HCT116 (cell line): ENCODE results near the gene A2ML1. TPM values are rescaled to one million over a fixed set of nuclear protein-coding genes. Genes with fewer than 3 reads are reported as not detected.

Experiments used
- ATAC-seq: fragments of 200-7000 bp; cut with Tn5 transposase; 2 replicates; pipeline ENCODE4 v1.9.1; 2020; ENCODE audit warnings: mild to moderate bottlenecking, moderate library complexity
- BruUV-seq: library from RNA; stranded (reverse); fragments of 400-500 nt; replicated peaks from 2 replicates; lab custom pipeline; 2021; lab: Mats Ljungman, UMichigan
- CTCF ChIA-PET: fragments of 300-600 bp; sonication (Branson Sonifier 250); formaldehyde crosslinking; loops from one replicate; lab custom pipeline; 2021; ENCODE audit warnings: antibody characterized with exemption; lab: Charles Lee
- POLR2A ChIA-PET: fragments of 300-600, 350-600 bp; sonication (Branson Sonifier 250); formaldehyde crosslinking; loops from one replicate; lab custom pipeline; 2021; ENCODE audit warnings: antibody characterized with exemption; lab: Charles Lee
- RAD21 ChIA-PET, 2 experiments: fragments of 300-600 bp; sonication (Branson Sonifier 250); formaldehyde crosslinking; loops; one replicate each; lab custom pipeline; 2023; ENCODE audit warnings: low total read pairs in 2 of 2; ENCODE audit not compliant: uncharacterized antibody in 2 of 2, unreplicated experiment in 2 of 2, low non-redundant PET in 1 of 2; lab: Charles Lee
- DNase-seq: peaks from one replicate; pipeline ENCODE4 v3.0.0-alpha.2; 2010; ENCODE audit warnings: low read depth, low spot score
- H2AFZ ChIP-seq: fragments of 200-600 bp; shearing (Covaris generic), sonication (generic); 2 replicates; pipeline ENCODE4 v1.6.1; 2017; ENCODE audit warnings: low read depth, mixed run types, mixed read lengths, antibody characterized with exemption, low read length; ENCODE audit not compliant: poor library complexity, severe bottlenecking
- H3K27ac ChIP-seq: 2 replicates; pipeline ENCODE4 v1.5.1; 2012; ENCODE audit warnings: low read depth, low read length
- H3K27me3 ChIP-seq: fragments of 200-600 bp; sonication (generic); 2 replicates; pipeline ENCODE4 v1.6.1; 2016; ENCODE audit warnings: mixed run types, low read length, mixed read lengths; ENCODE audit not compliant: insufficient read depth
- H3K36me3 ChIP-seq, 2 experiments: fragments of 200-500 bp in 1 of 2; fragments of 200-600 bp in 1 of 2; sonication (Bioruptor generic) in 1 of 2; sonication (generic) in 1 of 2; 2 replicates each; pipeline versions ENCODE4 v1.5.1 to v1.6.1; 2014 to 2016; ENCODE audit warnings: low read length in 2 of 2, inconsistent platforms in 1 of 2, mixed read lengths in 1 of 2, mixed run types in 1 of 2; ENCODE audit not compliant: insufficient read depth in 2 of 2, control insufficient read depth in 1 of 2
- H3K4me1 ChIP-seq, 2 experiments: fragments of 200-600 bp in 1 of 2; sonication (generic) in 1 of 2; 2 replicates each; pipeline versions ENCODE4 v1.5.1 to v1.6.1; 2012 to 2017; ENCODE audit warnings: low read length in 2 of 2, inconsistent platforms in 1 of 2, mild to moderate bottlenecking in 1 of 2, mixed read lengths in 1 of 2, mixed run types in 1 of 2, moderate library complexity in 1 of 2; ENCODE audit not compliant: insufficient read depth in 2 of 2, control insufficient read depth in 1 of 2
- H3K4me2 ChIP-seq: fragments of 200-600 bp; sonication (generic); 2 replicates; pipeline ENCODE4 v1.6.1; 2017; ENCODE audit warnings: mixed run types, low read length, mixed read lengths
- H3K4me3 ChIP-seq, 2 experiments: fragments of 200-600 bp in 1 of 2; sonication (generic) in 1 of 2; replicated peaks in 1 of 2; 2 replicates each; pipeline ENCODE4 v1.5.1; 2011 to 2016; ENCODE audit warnings: low read length in 2 of 2, control low read depth in 1 of 2, low read depth in 1 of 2, mild to moderate bottlenecking in 1 of 2, mixed read lengths in 1 of 2, mixed run types in 1 of 2
- H3K79me2 ChIP-seq: fragments of 200-600 bp; sonication (generic); 2 replicates; pipeline ENCODE4 v1.6.1; 2017; ENCODE audit warnings: mild to moderate bottlenecking, mixed run types, low read length, moderate library complexity, mixed read lengths; ENCODE audit not compliant: insufficient read depth
- H3K9ac ChIP-seq: fragments of 200-600 bp; sonication (generic); 2 replicates; pipeline ENCODE4 v1.6.1; 2016; ENCODE audit warnings: low read length, mixed read lengths
- H3K9me2 ChIP-seq: fragments of 200-600 bp; sonication (generic), shearing (Covaris generic); 2 replicates; pipeline ENCODE4 v1.6.1; 2017; ENCODE audit warnings: mixed run types, mild to moderate bottlenecking, moderate library complexity; ENCODE audit not compliant: insufficient read depth
- H3K9me3 ChIP-seq, 2 experiments: fragments of 200-500 bp in 1 of 2; fragments of 200-600 bp in 1 of 2; sonication (Bioruptor generic) in 1 of 2; sonication (generic) in 1 of 2; 2 replicates each; pipeline ENCODE4 v1.6.1; 2014 to 2017; ENCODE audit warnings: low read length in 2 of 2, mixed read lengths in 2 of 2, inconsistent platforms in 1 of 2, low read depth in 1 of 2, mild to moderate bottlenecking in 1 of 2, mixed run types in 1 of 2, moderate library complexity in 1 of 2; ENCODE audit not compliant: control insufficient read depth in 1 of 2, insufficient read depth in 1 of 2
- H4K20me1 ChIP-seq: fragments of 200-600 bp; sonication (generic), shearing (Covaris generic); 2 replicates; pipeline ENCODE4 v1.6.1; 2017; ENCODE audit warnings: mixed run types, mild to moderate bottlenecking, moderate library complexity; ENCODE audit not compliant: insufficient read depth
- ATF3 ChIP-seq: IDR thresholded peaks from 2 replicates; pipeline ENCODE4 v1.6.1; 2012
- CBX3 ChIP-seq: IDR thresholded peaks from 2 replicates; pipeline ENCODE4 v1.6.1; 2012; ENCODE audit warnings: low read depth
- CEBPB ChIP-seq: IDR thresholded peaks from 2 replicates; pipeline ENCODE4 v1.6.1; 2012; ENCODE audit warnings: low read depth
- EGR1 ChIP-seq: IDR thresholded peaks from 2 replicates; pipeline ENCODE4 v1.6.1; 2012; ENCODE audit warnings: low read depth
- ELF1 ChIP-seq: IDR thresholded peaks from 2 replicates; pipeline ENCODE4 v1.6.1; 2012; ENCODE audit warnings: low read depth, borderline replicate concordance
- EZH2phosphoT487 ChIP-seq: fragments of 200-600 bp; IDR thresholded peaks from 2 replicates; pipeline ENCODE4 v1.6.1; 2018; ENCODE audit warnings: antibody characterized with exemption, borderline replicate concordance
- FOSL1 ChIP-seq: IDR thresholded peaks from 2 replicates; pipeline ENCODE4 v1.6.1; 2012; ENCODE audit warnings: low read depth
- MAX ChIP-seq: IDR thresholded peaks from 2 replicates; pipeline ENCODE4 v1.6.1; 2012
- POLR2A ChIP-seq: IDR thresholded peaks from 2 replicates; pipeline ENCODE4 v1.7.0; 2011; ENCODE audit warnings: borderline replicate concordance; ENCODE audit not compliant: insufficient read depth, insufficient read length; ENCODE audit errors: extremely low read depth
- POLR2AphosphoS5 ChIP-seq: IDR thresholded peaks from 2 replicates; pipeline ENCODE4 v1.6.1; 2011; ENCODE audit warnings: mild to moderate bottlenecking, low read depth, low read length, moderate library complexity
- RAD21 ChIP-seq: IDR thresholded peaks from 2 replicates; pipeline ENCODE4 v1.6.1; 2012; ENCODE audit warnings: low read depth, mild to moderate bottlenecking
- REST ChIP-seq: IDR thresholded peaks from 2 replicates; pipeline ENCODE4 v1.6.1; 2012; ENCODE audit warnings: low read depth
- SP1 ChIP-seq: IDR thresholded peaks from 2 replicates; pipeline ENCODE4 v1.6.1; 2012; ENCODE audit warnings: low read depth
- SRF ChIP-seq: IDR thresholded peaks from 2 replicates; pipeline ENCODE4 v1.6.1; 2012; ENCODE audit warnings: low read depth
- TCF7L2 ChIP-seq: IDR thresholded peaks from 2 replicates; pipeline ENCODE4 v1.7.0; 2011; ENCODE audit warnings: borderline replicate concordance, inconsistent platforms; ENCODE audit not compliant: insufficient read depth, insufficient read length; ENCODE audit errors: extremely low read depth
- YY1 ChIP-seq: IDR thresholded peaks from 2 replicates; pipeline ENCODE4 v1.6.1; 2011; ENCODE audit warnings: low read length, low read depth, moderate library complexity, mild to moderate bottlenecking; ENCODE audit not compliant: insufficient replicate concordance; ENCODE audit errors: extremely low read depth
- ZBTB33 ChIP-seq: IDR thresholded peaks from 2 replicates; pipeline ENCODE4 v1.6.1; 2011; ENCODE audit warnings: mild to moderate bottlenecking, low read length, moderate library complexity; ENCODE audit not compliant: insufficient replicate concordance; ENCODE audit errors: extremely low read depth
- ZFX ChIP-seq: fragments of 450-650 bp; IDR thresholded peaks from 2 replicates; pipeline ENCODE4 v1.6.1; 2017
- ZNF274 ChIP-seq: fragments of 200-500 bp; sonication (Bioruptor generic); IDR thresholded peaks from 2 replicates; pipeline ENCODE4 v1.6.1; 2014; ENCODE audit warnings: mild to moderate bottlenecking, low read depth, low read length, inconsistent platforms
- intact Hi-C: fragments of 100-400 bp; cut with micrococcal nuclease; formaldehyde crosslinking; loops from 2 replicates; pipeline ENCODE4 v1.10.0; 2022
- total RNA-seq: library from RNA; stranded (reverse); gene quantifications from one replicate; pipeline ENCODE4 v1.2.1, GENCODE V29; 2021; ENCODE audit not compliant: unreplicated experiment

A2ML1 gene
- total RNA-seq, 1 experiment from 2014 or later = not detected

GRCh38 chr12:8866429-8866828, 44.0 kb downstream of the A2ML1 start:
- DNase-seq (no peak), ATAC-seq (no peak)
- intact Hi-C loops = no loop called here
- H3K27ac ChIP-seq = no peak overlapping the region
- no peaks in the 10 kb centered on the region for H3K9me2 ChIP-seq
- ChIA-PET CTCF (no interaction called here), RAD21 (no interaction called here), POLR2A (no interaction called here)
- no peak overlapping the region for H3K4me2 ChIP-seq
- no peaks in the 10 kb centered on the region for H3K4me1 ChIP-seq
- no peaks in the 10 kb centered on the region for H3K27me3 ChIP-seq
- H4K20me1 ChIP-seq = no peaks in the 10 kb centered on the region
- H3K9me3 ChIP-seq = no peaks in the 10 kb centered on the region
- no peak overlapping the region for H2AFZ ChIP-seq
- no peaks in the 10 kb centered on the region for H3K36me3 ChIP-seq
- H3K79me2 ChIP-seq = no peaks in the 10 kb centered on the region
- H3K9ac ChIP-seq = no peak overlapping the region
- H3K4me3 ChIP-seq = no peak overlapping the region
- BruUV-seq = no TSS peak
- no peak for TF ChIP-seq EZH2phosphoT487
- no peak for TF ChIP-seq REST
- TF ChIP-seq ZNF274 = no peak
- no peak for TF ChIP-seq YY1
- no peak for TF ChIP-seq CEBPB
- TF ChIP-seq ELF1 = no peak
- no peak for TF ChIP-seq CBX3
- TF ChIP-seq ZBTB33 = no peak
- TF ChIP-seq POLR2A = no peak
- no peak for TF ChIP-seq SRF
- TF ChIP-seq ATF3 = no peak
- TF ChIP-seq FOSL1 = no peak
- no peak for TF ChIP-seq TCF7L2
- no peak for TF ChIP-seq MAX
- TF ChIP-seq SP1 = no peak
- TF ChIP-seq ZFX = no peak
- TF ChIP-seq POLR2AphosphoS5 = no peak
- no peak for TF ChIP-seq RAD21
- no peak for TF ChIP-seq EGR1
